Measurements from ENCODE around the gene SPG7. TPM values are rescaled to one million over a fixed set of nuclear protein-coding genes. Genes with fewer than 3 reads are reported as not detected.

SPG7 gene
- total RNA-seq, 1 experiment from 2014 or later = 118 TPM

- TF ChIP-seq CTCF (IDR thresholded peaks at IDR 0.05) (no peak), TCF7L2 (IDR thresholded peaks at IDR 0.05; ENCODE audit: low read depth, low read length) (no peak), POLR2AphosphoS5 (IDR thresholded peaks at IDR 0.05; ENCODE audit: low read depth, low read length) (no peak), SIN3A (IDR thresholded peaks at IDR 0.05; ENCODE audit: borderline replicate concordance, insufficient read depth, low read depth, low read length) (no peak), REST (IDR thresholded peaks at IDR 0.05; ENCODE audit: insufficient read depth in 1 of 2, low read depth in 2 of 2, low read length in 1 of 2) (no peak)
- Histone ChIP-seq H3K4me1 (ENCODE audit: control insufficient read depth, insufficient read depth, low read length) (peaks cover 46% of the 10 kb centered on the region), H3K27me3 (ENCODE audit: control insufficient read depth, insufficient read depth, low read length) (no peaks in the 10 kb centered on the region), H3K4me3 (ENCODE audit: low read depth in 2 of 2, low read length in 2 of 2) (no peak overlapping the region), H3K9me3 (ENCODE audit: control insufficient read depth, insufficient read depth, low read depth, low read length) (no peaks in the 10 kb centered on the region), H3K36me3 (ENCODE audit: control insufficient read depth, insufficient read depth, low read length) (no peaks in the 10 kb centered on the region), H3K27ac (ENCODE audit: low read length) (no peak overlapping the region)
- ChIA-PET CTCF (no interaction called here), POLR2A (interaction anchor here (0.6 kb wide), 1 partner anchor 16 kb away, joined by 3 read pairs; no protein-coding TSS in a partner anchor)
- DNase-seq (ENCODE audit: low read depth, low spot score) (no peak), ATAC-seq (no peak)
- intact Hi-C loops (cut with micrococcal nuclease; ENCODE audit: unreplicated experiment) = no loop called here
- no TSS peak for BruUV-seq (replicated peaks)
- in situ Hi-C loops (cut with HindIII; ENCODE audit: low pct_unique_long_range_greater_than_20kb, low sequenced_read_pairs) = no loop called here
These were observed 35.5 kb upstream of the SPG7 start for GRCh38 chr16:89472711-89473075.

DNA sequence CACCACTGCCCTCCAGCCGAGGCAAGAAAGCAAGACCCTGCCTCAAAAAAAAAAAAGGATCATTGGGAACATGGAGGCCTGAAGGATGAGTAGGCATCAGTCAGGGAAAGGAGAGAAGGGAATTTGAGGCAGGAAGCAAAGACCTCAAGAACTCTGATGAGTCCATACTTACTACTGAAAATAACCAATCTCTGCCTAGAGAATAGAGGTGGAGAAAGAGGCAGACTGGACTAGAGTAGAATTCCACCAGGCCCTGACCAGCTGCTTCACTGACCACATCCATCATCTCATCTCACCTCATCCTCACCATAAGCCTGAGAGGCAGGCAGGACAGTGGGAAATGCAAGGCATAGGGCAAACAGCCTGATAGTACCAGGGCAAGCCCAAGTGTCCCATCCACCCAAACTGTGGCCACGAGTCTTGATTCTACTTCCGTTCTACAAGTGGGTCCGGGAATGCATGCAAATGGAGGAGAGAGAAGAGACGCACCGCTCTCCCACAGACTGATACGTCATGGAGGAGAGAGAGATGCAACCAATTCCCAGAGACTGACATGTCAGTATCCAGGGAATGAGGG lies 35.0 kb upstream of the SPG7 start:
- ATAC-seq (no peak), DNase-seq (ENCODE audit: low read depth, low spot score) (no peak)
- Histone ChIP-seq H3K9me3 (ENCODE audit: control insufficient read depth, insufficient read depth, low read depth, low read length) (no peaks in the 10 kb centered on the region), H3K27me3 (ENCODE audit: control insufficient read depth, insufficient read depth, low read length) (no peaks in the 10 kb centered on the region), H3K36me3 (ENCODE audit: control insufficient read depth, insufficient read depth, low read length) (no peaks in the 10 kb centered on the region), H3K4me3 (ENCODE audit: low read depth in 2 of 2, low read length in 2 of 2) (no peak overlapping the region), H3K4me1 (ENCODE audit: control insufficient read depth, insufficient read depth, low read length) (peaks cover 46% of the 10 kb centered on the region), H3K27ac (ENCODE audit: low read length) (no peak overlapping the region)
- in situ Hi-C loops (cut with HindIII; ENCODE audit: low pct_unique_long_range_greater_than_20kb, low sequenced_read_pairs) = no loop called here
- ChIA-PET CTCF (no interaction called here), POLR2A (interaction anchor here (0.6 kb wide), 1 partner anchor 16 kb away, joined by 3 read pairs; no protein-coding TSS in a partner anchor)
- no TSS peak for BruUV-seq (replicated peaks)
- intact Hi-C loops (cut with micrococcal nuclease; ENCODE audit: unreplicated experiment) = no loop called here
- TF ChIP-seq TCF7L2 (IDR thresholded peaks at IDR 0.05; ENCODE audit: low read depth, low read length) (no peak), CTCF (IDR thresholded peaks at IDR 0.05) (no peak)
